Mesothelial cell of epicardium (in vitro differentiated cells): ENCODE results near the gene SLC6A12. TPM values are rescaled to one million over a fixed set of nuclear protein-coding genes. Genes with fewer than 3 reads are reported as not detected.

Experiments
- DNase-seq, 2 experiments: peaks; one replicate each; pipeline ENCODE4 v3.0.0; 2021; ENCODE audit warnings: low spot score in 2 of 2; ENCODE audit not compliant: unreplicated experiment in 2 of 2
- H3K27ac Mint-ChIP-seq: 2 replicates; pipeline ENCODE4 v1.8.0; 2021; ENCODE audit warnings: mixed read lengths
- H3K27me3 Mint-ChIP-seq: 2 replicates; pipeline ENCODE4 v1.8.0; 2021; ENCODE audit warnings: low read depth, mixed read lengths
- H3K36me3 Mint-ChIP-seq: 2 replicates; pipeline ENCODE4 v1.8.0; 2021; ENCODE audit warnings: mixed read lengths
- H3K4me1 Mint-ChIP-seq: 2 replicates; pipeline ENCODE4 v1.8.0; 2021; ENCODE audit warnings: mixed read lengths
- H3K4me3 Mint-ChIP-seq: 2 replicates; pipeline ENCODE4 v1.8.0; 2021; ENCODE audit warnings: mild to moderate bottlenecking, moderate library complexity, mixed read lengths
- H3K9me3 Mint-ChIP-seq: 2 replicates; pipeline ENCODE4 v1.8.0; 2021; ENCODE audit warnings: mixed read lengths
- CTCF ChIP-seq: fragments of 200-600 bp; sonication (generic); IDR thresholded peaks from one replicate; pipeline ENCODE4 v1.5.0; 2021; ENCODE audit warnings: antibody characterized with exemption; ENCODE audit not compliant: unreplicated experiment
- total RNA-seq: library from RNA; stranded (reverse); gene quantifications from 3 replicates; pipeline ENCODE4 v1.2.1, GENCODE V29; 2021

The SLC6A12 gene
- total RNA-seq, 1 donor from 2014 or later: 0.29 TPM

GRCh38 chr12:252636-253035 is 38.7 kb upstream of the SLC6A12 start:
- H3K4me3 Mint-ChIP-seq: no peak overlapping the region
- no peak for DNase-seq
- H3K27ac Mint-ChIP-seq: no peak overlapping the region
- no peak for TF ChIP-seq CTCF
- no peaks in the 10 kb centered on the region for H3K36me3 Mint-ChIP-seq
- H3K9me3 Mint-ChIP-seq: peaks cover 13% of the 10 kb centered on the region
- peaks cover 40% of the 10 kb centered on the region for H3K27me3 Mint-ChIP-seq
- H3K4me1 Mint-ChIP-seq: peaks cover 12% of the 10 kb centered on the region

GRCh38 chr12:247271-247670 is 33.3 kb upstream of the SLC6A12 start:
- no peak overlapping the region for H3K4me3 Mint-ChIP-seq
- H3K9me3 Mint-ChIP-seq: peaks cover 26% of the 10 kb centered on the region
- H3K4me1 Mint-ChIP-seq: peaks cover 2% of the 10 kb centered on the region
- TF ChIP-seq CTCF: no peak
- peaks cover 25% of the 10 kb centered on the region for H3K27me3 Mint-ChIP-seq
- peaks cover 2% of the 10 kb centered on the region for H3K36me3 Mint-ChIP-seq
- H3K27ac Mint-ChIP-seq: no peak overlapping the region
- DNase-seq: no peak

GRCh38 chr12:243381-243780 is 29.4 kb upstream of the SLC6A12 start:
- no peaks in the 10 kb centered on the region for H3K4me1 Mint-ChIP-seq
- H3K4me3 Mint-ChIP-seq: no peak overlapping the region
- H3K27me3 Mint-ChIP-seq: peaks cover 21% of the 10 kb centered on the region
- peak in 1 of 2 experiments; percentile 20 for DNase-seq
- no peak overlapping the region for H3K27ac Mint-ChIP-seq
- H3K36me3 Mint-ChIP-seq: peaks cover 2% of the 10 kb centered on the region
- TF ChIP-seq CTCF: no peak
- H3K9me3 Mint-ChIP-seq: peaks cover 19% of the 10 kb centered on the region

GRCh38 chr12:242496-242895 is 28.5 kb upstream of the SLC6A12 start:
- Mint-ChIP-seq H3K36me3 (peaks cover 2% of the 10 kb centered on the region), H3K4me3 (no peak overlapping the region), H3K27ac (no peak overlapping the region), H3K9me3 (peaks cover 12% of the 10 kb centered on the region), H3K4me1 (no peaks in the 10 kb centered on the region), H3K27me3 (peaks cover 21% of the 10 kb centered on the region)
- no peak for TF ChIP-seq CTCF
- DNase-seq: peak in 1 of 2 experiments; percentile 29

GRCh38 chr12:241266-241665 is 27.3 kb upstream of the SLC6A12 start:
- no peak for DNase-seq
- H3K27ac Mint-ChIP-seq: no peak overlapping the region
- H3K27me3 Mint-ChIP-seq: peaks cover 21% of the 10 kb centered on the region
- peaks cover 9% of the 10 kb centered on the region for H3K9me3 Mint-ChIP-seq
- no peaks in the 10 kb centered on the region for H3K4me1 Mint-ChIP-seq
- no peaks in the 10 kb centered on the region for H3K36me3 Mint-ChIP-seq
- no peak overlapping the region for H3K4me3 Mint-ChIP-seq
- no peak for TF ChIP-seq CTCF

GRCh38 chr12:240566-240965 is 26.6 kb upstream of the SLC6A12 start:
- peaks cover 21% of the 10 kb centered on the region for H3K27me3 Mint-ChIP-seq
- no peak overlapping the region for H3K27ac Mint-ChIP-seq
- H3K4me1 Mint-ChIP-seq: no peaks in the 10 kb centered on the region
- no peak overlapping the region for H3K4me3 Mint-ChIP-seq
- peak in 1 of 2 experiments; percentile 17 for DNase-seq
- no peaks in the 10 kb centered on the region for H3K36me3 Mint-ChIP-seq
- no peak for TF ChIP-seq CTCF
- peaks cover 15% of the 10 kb centered on the region for H3K9me3 Mint-ChIP-seq
